Chondrocyte (in vitro differentiated cells): ENCODE data around the gene GPR153. TPM values are rescaled to one million over a fixed set of nuclear protein-coding genes. Genes with fewer than 3 reads are reported as not detected.

Experiments used
- DNase-seq: peaks from one replicate; pipeline ENCODE4 v3.0.0; 2021; ENCODE audit warnings: mixed read lengths, low spot score
- H3K27ac Mint-ChIP-seq: one replicate; pipeline ENCODE4 v1.8.0; 2021; ENCODE audit warnings: mild to moderate bottlenecking, moderate library complexity, mixed read lengths; ENCODE audit not compliant: unreplicated experiment
- H3K27me3 Mint-ChIP-seq: 2 replicates; pipeline ENCODE4 v1.8.0; 2021; ENCODE audit warnings: low read depth, mixed read lengths
- H3K36me3 Mint-ChIP-seq: 2 replicates; pipeline ENCODE4 v1.8.0; 2021; ENCODE audit warnings: low read depth, mixed read lengths
- H3K4me1 Mint-ChIP-seq: 2 replicates; pipeline ENCODE4 v1.8.0; 2021; ENCODE audit warnings: low read depth, mild to moderate bottlenecking, mixed read lengths
- H3K4me3 Mint-ChIP-seq: one replicate; pipeline ENCODE4 v1.8.0; 2021; ENCODE audit warnings: mild to moderate bottlenecking, moderate library complexity, mixed read lengths; ENCODE audit not compliant: unreplicated experiment
- H3K9me3 Mint-ChIP-seq: 2 replicates; pipeline ENCODE4 v1.8.0; 2021; ENCODE audit warnings: low read depth, mixed read lengths
- total RNA-seq: library from RNA; stranded (reverse); gene quantifications from 3 replicates; pipeline ENCODE4 v1.2.1, GENCODE V29; 2021
- TF ChIP-seq, protein P1 (sequence below): fragments of 200-600 bp; sonication (generic); IDR thresholded peaks from 2 replicates; pipeline ENCODE4 v1.5.0; 2021; ENCODE audit warnings: antibody characterized with exemption, mild to moderate bottlenecking, moderate library complexity

GPR153 gene
- total RNA-seq, 1 donor from 2014 or later, result 4.4 TPM

DNA sequence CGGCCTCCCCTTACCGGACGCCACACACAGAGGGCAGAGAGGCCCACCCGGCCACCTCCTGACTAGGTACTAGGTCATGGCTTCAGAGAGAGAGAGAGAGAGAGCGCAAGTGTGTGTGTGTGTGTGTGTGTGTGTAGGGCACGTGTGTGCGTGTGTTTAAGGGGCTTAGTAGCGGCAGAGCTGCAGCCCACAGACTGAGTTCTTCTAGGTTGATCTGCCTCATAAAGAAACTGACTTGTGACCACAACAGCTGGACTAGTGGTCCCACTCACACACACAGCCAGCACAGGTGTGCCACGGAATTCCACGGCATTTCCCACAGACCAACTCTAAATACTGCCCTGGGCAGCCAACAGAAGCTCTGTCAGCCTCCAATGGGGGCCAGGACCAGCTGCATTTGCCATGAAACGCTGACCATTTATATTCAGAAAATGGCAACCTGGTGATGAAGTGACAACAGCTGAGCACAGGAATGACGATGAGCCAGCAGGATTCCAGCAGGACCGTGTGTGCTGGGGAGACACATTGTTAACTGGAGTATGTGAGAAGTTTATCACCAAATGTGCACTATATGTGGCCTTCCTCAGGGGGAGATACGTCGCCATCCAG, 38.8 kb upstream of the GPR153 start:
- no peak for DNase-seq
- Mint-ChIP-seq H3K36me3 (peaks cover 6% of the 10 kb centered on the region), H3K27me3 (no peaks in the 10 kb centered on the region), H3K4me3 (no peak overlapping the region), H3K4me1 (peaks cover 4% of the 10 kb centered on the region), H3K27ac (no peak overlapping the region), H3K9me3 (no peaks in the 10 kb centered on the region)
- TF ChIP-seq, protein P1, sequence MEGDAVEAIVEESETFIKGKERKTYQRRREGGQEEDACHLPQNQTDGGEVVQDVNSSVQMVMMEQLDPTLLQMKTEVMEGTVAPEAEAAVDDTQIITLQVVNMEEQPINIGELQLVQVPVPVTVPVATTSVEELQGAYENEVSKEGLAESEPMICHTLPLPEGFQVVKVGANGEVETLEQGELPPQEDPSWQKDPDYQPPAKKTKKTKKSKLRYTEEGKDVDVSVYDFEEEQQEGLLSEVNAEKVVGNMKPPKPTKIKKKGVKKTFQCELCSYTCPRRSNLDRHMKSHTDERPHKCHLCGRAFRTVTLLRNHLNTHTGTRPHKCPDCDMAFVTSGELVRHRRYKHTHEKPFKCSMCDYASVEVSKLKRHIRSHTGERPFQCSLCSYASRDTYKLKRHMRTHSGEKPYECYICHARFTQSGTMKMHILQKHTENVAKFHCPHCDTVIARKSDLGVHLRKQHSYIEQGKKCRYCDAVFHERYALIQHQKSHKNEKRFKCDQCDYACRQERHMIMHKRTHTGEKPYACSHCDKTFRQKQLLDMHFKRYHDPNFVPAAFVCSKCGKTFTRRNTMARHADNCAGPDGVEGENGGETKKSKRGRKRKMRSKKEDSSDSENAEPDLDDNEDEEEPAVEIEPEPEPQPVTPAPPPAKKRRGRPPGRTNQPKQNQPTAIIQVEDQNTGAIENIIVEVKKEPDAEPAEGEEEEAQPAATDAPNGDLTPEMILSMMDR, result no peak

DNA sequence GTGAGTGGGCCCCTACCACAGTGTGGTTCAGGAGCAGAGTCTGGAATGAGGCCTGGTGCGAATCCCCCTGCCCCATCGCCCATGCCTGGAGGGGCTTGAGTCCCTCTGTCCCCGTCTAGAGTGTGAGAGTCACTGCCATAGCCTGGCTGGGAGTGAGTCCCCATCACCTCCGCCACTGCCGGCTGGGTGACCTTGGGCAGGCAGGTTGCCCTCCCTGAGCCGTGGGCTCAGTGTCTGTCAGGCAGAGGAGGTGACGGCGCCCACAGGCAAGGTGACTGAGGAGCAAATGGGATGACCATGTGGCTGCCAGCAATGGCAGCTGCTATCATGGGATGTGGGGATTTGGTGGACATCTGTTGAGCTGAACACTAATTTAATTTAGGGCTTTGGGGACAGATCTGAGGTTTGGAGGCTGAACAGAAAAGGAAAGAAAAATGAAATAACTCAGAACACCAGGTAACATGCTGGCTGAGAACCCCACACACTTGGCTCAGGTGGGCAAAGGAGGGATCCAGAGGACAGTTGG, 38.1 kb upstream of the GPR153 start:
- no peaks in the 10 kb centered on the region for H3K27me3 Mint-ChIP-seq
- no peak overlapping the region for H3K4me3 Mint-ChIP-seq
- H3K36me3 Mint-ChIP-seq, result peaks cover 9% of the 10 kb centered on the region
- DNase-seq, result no peak
- TF ChIP-seq, protein P1, result no peak
- peaks cover 4% of the 10 kb centered on the region for H3K4me1 Mint-ChIP-seq
- no peak overlapping the region for H3K27ac Mint-ChIP-seq
- no peaks in the 10 kb centered on the region for H3K9me3 Mint-ChIP-seq

DNA sequence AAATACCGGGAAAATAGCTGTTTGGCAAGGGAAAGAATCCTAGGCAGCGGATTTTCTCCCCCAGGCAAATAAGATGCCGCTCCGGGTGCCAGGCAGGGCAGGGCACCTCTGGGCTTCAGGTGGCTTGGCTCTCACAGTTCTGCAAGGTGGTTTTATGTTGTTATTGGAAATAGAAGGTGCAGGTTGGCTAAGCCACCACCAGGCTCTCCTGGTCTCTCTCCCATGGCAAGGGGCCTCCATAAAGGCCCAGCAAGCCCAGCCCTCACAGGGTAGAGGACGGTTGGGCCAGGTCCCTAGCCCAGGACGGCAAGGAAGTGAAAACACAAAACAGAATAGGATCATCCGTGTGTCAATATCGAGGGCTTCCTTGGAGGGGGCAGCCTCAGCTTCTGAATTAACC, 37.6 kb upstream of the GPR153 start:
- DNase-seq, result no peak
- Mint-ChIP-seq H3K4me1 (peaks cover 4% of the 10 kb centered on the region), H3K36me3 (peaks cover 11% of the 10 kb centered on the region), H3K27me3 (no peaks in the 10 kb centered on the region), H3K27ac (no peak overlapping the region), H3K4me3 (no peak overlapping the region), H3K9me3 (no peaks in the 10 kb centered on the region)
- TF ChIP-seq, protein P1, result no peak

DNA sequence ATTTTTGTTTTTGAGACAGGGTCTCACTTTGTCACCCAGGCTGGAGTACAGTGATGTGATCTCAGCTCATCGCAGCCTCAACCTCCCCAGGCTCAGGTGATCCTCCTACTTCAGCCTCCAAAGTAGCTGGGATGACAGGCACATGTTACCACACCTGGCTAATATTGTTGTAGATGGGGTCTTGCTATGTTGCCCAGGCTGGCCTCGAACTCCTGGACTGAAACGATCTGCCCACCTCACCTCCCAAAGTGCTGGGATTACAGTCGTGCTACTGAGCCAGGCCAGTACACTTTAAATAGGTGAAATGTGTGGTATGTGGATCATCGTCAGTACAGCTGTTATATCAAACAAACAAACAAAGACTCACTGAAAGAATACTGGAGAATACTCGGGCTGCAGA, 35.0 kb upstream of the GPR153 start:
- H3K27ac Mint-ChIP-seq, result no peak overlapping the region
- H3K9me3 Mint-ChIP-seq, result no peaks in the 10 kb centered on the region
- H3K27me3 Mint-ChIP-seq, result no peaks in the 10 kb centered on the region
- H3K36me3 Mint-ChIP-seq, result peaks cover 16% of the 10 kb centered on the region
- peaks cover 4% of the 10 kb centered on the region for H3K4me1 Mint-ChIP-seq
- TF ChIP-seq, protein P1, result no peak
- H3K4me3 Mint-ChIP-seq, result no peak overlapping the region
- no peak for DNase-seq

DNA sequence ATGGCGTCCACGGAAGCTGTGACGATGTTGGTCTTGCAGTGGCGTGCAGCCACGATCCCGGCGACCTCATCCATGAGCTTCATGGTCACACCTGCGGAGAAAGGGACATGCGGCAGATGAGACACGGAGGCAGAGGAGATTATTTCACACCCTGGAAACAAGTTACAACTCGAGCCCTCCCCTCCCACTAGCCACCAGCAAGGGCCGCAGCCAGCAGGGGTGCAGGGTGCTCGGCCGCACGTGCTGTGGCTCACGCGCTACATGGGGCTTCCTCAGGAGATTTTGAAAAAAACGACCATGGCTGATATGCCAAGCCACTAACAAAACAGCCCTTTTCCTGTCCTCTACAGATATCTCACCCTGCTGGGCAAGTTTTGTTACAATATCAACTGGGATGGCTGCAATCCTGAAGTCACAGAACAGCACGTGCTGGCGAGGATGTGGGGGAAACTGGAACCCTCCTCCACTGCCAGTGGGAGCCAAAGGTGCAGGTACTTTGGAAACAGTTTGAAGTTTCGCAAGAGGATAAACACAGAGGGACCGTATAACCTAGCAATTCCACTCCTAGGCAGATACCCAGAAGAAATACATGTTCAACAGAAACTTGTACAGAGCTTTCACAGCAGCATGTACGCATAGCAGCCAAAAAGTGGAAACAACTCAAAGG, 34.1 kb upstream of the GPR153 start:
- H3K27ac Mint-ChIP-seq, result no peak overlapping the region
- DNase-seq, result no peak
- no peaks in the 10 kb centered on the region for H3K4me1 Mint-ChIP-seq
- H3K4me3 Mint-ChIP-seq, result no peak overlapping the region
- no peaks in the 10 kb centered on the region for H3K9me3 Mint-ChIP-seq
- TF ChIP-seq, protein P1, result no peak
- peaks cover 14% of the 10 kb centered on the region for H3K36me3 Mint-ChIP-seq
- no peaks in the 10 kb centered on the region for H3K27me3 Mint-ChIP-seq
